Measurements from ENCODE around the gene GATA6.

The GATA6 gene

DNA sequence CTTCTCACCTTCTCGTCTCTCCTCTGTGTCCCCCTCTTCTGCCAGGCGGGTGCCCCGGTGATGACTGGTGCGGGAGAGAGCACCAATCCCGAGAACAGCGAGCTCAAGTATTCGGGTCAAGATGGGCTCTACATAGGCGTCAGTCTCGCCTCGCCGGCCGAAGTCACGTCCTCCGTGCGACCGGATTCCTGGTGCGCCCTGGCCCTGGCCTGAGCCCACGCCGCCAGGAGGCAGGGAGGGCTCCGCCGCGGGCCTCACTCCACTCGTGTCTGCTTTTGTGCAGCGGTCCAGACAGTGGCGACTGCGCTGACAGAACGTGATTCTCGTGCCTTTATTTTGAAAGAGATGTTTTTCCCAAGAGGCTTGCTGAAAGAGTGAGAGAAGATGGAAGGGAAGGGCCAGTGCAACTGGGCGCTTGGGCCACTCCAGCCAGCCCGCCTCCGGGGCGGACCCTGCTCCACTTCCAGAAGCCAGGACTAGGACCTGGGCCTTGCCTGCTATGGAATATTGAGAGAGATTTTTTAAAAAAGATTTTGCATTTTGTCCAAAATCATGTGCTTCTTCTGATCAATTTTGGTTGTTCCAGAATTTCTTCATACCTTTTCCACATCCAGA, 31.3 kb downstream of the GATA6 start (continued):
- TF ChIP-seq, protein P1, sequence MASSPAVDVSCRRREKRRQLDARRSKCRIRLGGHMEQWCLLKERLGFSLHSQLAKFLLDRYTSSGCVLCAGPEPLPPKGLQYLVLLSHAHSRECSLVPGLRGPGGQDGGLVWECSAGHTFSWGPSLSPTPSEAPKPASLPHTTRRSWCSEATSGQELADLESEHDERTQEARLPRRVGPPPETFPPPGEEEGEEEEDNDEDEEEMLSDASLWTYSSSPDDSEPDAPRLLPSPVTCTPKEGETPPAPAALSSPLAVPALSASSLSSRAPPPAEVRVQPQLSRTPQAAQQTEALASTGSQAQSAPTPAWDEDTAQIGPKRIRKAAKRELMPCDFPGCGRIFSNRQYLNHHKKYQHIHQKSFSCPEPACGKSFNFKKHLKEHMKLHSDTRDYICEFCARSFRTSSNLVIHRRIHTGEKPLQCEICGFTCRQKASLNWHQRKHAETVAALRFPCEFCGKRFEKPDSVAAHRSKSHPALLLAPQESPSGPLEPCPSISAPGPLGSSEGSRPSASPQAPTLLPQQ (tag by site-specific recombination; IDR thresholded peaks at IDR 0.05), result no peak

DNA sequence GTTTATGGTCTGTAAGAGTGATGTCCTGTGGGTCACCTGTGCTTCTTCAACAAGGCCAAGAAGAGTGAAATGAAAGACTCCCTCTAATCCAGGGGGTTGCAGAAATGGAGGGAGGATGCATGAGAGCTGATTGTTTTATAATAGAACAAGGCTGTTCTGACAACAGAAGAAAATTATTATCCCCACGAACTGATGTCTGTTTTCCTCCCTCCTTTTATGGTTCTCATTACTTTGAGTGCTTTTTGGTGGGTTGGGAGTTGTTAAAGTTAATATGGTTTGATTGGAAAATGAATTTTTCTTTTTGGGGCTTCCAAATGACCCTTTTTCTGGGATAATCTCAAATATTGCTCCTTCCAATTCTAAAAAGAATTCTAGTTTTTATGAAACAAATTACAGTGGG, 33.6 kb downstream of the GATA6 start:
- H3K36me3 ChIP-seq (ENCODE audit: control insufficient read depth in 2 of 2, insufficient read depth in 1 of 2, low read length in 2 of 2), result peaks cover 25 to 48% of the 10 kb centered on the region in 2 experiments
- H3K9me3 ChIP-seq (ENCODE audit: control insufficient read depth, insufficient read depth, low read depth, low read length), result no peaks in the 10 kb centered on the region
- POLR2A ChIA-PET, result no interaction called here
- CTCF ChIA-PET, result no interaction called here
- H3K4me1 ChIP-seq (ENCODE audit: control insufficient read depth, insufficient read depth, low read length), result no peaks in the 10 kb centered on the region
- no peak overlapping the region for H3K4me3 ChIP-seq (ENCODE audit: low read depth, low read length)
- TF ChIP-seq, protein P2, sequence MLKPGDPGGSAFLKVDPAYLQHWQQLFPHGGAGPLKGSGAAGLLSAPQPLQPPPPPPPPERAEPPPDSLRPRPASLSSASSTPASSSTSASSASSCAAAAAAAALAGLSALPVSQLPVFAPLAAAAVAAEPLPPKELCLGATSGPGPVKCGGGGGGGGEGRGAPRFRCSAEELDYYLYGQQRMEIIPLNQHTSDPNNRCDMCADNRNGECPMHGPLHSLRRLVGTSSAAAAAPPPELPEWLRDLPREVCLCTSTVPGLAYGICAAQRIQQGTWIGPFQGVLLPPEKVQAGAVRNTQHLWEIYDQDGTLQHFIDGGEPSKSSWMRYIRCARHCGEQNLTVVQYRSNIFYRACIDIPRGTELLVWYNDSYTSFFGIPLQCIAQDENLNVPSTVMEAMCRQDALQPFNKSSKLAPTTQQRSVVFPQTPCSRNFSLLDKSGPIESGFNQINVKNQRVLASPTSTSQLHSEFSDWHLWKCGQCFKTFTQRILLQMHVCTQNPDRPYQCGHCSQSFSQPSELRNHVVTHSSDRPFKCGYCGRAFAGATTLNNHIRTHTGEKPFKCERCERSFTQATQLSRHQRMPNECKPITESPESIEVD (tag by site-specific recombination; IDR thresholded peaks at IDR 0.05), result peak; percentile 67
- TF ChIP-seq WT1 (tag by site-specific recombination; IDR thresholded peaks at IDR 0.05) (peak; percentile 92), ZNF10 (tag by site-specific recombination; IDR thresholded peaks at IDR 0.05) (no peak)
- no peak overlapping the region for H3K27ac ChIP-seq (ENCODE audit: extremely low read depth, low read depth, low read length)

DNA sequence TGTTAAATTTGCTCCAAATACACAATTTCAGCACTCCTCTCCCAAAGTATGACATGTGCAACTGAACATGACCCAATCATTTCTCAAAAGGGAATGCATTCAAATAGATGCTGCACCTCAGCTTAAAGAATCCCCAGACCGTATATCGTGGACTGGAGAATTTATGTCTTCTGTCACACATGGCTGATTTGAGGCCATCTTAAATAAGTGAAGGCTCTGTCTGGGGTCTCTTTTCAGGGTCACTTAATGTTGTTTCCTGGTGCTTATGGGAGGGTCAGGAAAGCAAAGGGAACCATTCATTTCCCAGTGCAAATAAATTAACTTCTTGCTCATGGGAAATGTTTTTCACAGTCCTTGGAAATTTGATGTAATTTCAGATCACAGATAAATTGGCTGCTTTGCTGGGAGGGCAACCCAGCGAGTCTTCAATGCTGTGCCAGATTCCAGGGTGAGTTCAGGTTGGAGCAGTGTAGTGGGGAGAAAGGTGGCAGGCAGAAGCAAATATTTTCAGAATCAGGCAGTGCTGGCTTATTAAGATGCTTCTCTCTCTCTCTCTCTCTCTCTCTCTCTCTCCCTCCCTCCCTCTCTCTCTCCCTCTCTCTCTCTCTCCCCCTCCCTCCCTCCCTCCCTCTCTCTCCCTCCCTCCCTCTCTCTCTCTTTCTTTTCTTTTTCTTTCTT, 34.3 kb downstream of the GATA6 start:
- Histone ChIP-seq H3K36me3 (ENCODE audit: control insufficient read depth in 2 of 2, insufficient read depth in 1 of 2, low read length in 2 of 2) (peaks cover 23 to 43% of the 10 kb centered on the region in 2 experiments), H3K4me1 (ENCODE audit: control insufficient read depth, insufficient read depth, low read length) (no peaks in the 10 kb centered on the region), H3K4me3 (ENCODE audit: low read depth, low read length) (no peak overlapping the region), H3K9me3 (ENCODE audit: control insufficient read depth, insufficient read depth, low read depth, low read length) (no peaks in the 10 kb centered on the region), H3K27ac (ENCODE audit: extremely low read depth, low read depth, low read length) (no peak overlapping the region)
- TF ChIP-seq WT1 (tag by site-specific recombination; IDR thresholded peaks at IDR 0.05), result peak; percentile 21; the same call in 1 of the 2 replicates
- no peak for TF ChIP-seq ZNF10 (tag by site-specific recombination; IDR thresholded peaks at IDR 0.05)
- peak; percentile 91 for TF ChIP-seq ZNF596 (tag by site-specific recombination; IDR thresholded peaks at IDR 0.05)
- no peak for TF ChIP-seq ZNF423 (tag by site-specific recombination; IDR thresholded peaks at IDR 0.05)
- no peak for TF ChIP-seq ZNF37A (tag by site-specific recombination; IDR thresholded peaks at IDR 0.05)
- TF ChIP-seq ZNF140 (tag by site-specific recombination; IDR thresholded peaks at IDR 0.05), result no peak
- POLR2A ChIA-PET, result no interaction called here
- CTCF ChIA-PET, result no interaction called here

DNA sequence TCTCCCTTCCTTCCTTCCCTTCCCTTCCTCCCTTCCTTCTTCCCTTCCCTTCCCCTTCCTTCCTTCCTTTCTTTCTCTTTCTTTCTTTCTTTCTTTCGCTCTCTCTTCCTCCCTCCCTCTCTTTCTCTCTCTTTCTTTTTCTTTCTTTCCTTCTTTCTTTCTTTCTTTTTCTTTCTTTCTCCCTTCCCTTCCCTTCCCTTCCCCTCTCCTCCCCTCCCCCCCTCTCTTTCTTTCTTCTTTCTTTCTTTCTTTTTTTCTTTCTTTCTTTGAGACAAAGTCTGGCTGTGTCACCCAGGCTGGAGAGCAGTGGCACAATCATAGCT, 34.8 kb downstream of the GATA6 start:
- TF ChIP-seq, protein P3, sequence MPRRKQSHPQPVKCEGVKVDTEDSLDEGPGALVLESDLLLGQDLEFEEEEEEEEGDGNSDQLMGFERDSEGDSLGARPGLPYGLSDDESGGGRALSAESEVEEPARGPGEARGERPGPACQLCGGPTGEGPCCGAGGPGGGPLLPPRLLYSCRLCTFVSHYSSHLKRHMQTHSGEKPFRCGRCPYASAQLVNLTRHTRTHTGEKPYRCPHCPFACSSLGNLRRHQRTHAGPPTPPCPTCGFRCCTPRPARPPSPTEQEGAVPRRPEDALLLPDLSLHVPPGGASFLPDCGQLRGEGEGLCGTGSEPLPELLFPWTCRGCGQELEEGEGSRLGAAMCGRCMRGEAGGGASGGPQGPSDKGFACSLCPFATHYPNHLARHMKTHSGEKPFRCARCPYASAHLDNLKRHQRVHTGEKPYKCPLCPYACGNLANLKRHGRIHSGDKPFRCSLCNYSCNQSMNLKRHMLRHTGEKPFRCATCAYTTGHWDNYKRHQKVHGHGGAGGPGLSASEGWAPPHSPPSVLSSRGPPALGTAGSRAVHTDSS (tag by site-specific recombination; IDR thresholded peaks at IDR 0.05), result no peak
- TF ChIP-seq ZNF366 (tag by site-specific recombination; conservative IDR thresholded peaks at IDR 0.05) (peak; percentile 91), ZNF76 (tag by site-specific recombination; IDR thresholded peaks at IDR 0.05; ENCODE audit: borderline replicate concordance, low read depth) (no peak), ZNF596 (tag by site-specific recombination; IDR thresholded peaks at IDR 0.05) (0 out of 2 replicates have a peak, but pooled peaks have one; percentile 0), PRDM1 (tag by site-specific recombination; IDR thresholded peaks at IDR 0.05) (peak; percentile 77)
- TF ChIP-seq, protein P4, sequence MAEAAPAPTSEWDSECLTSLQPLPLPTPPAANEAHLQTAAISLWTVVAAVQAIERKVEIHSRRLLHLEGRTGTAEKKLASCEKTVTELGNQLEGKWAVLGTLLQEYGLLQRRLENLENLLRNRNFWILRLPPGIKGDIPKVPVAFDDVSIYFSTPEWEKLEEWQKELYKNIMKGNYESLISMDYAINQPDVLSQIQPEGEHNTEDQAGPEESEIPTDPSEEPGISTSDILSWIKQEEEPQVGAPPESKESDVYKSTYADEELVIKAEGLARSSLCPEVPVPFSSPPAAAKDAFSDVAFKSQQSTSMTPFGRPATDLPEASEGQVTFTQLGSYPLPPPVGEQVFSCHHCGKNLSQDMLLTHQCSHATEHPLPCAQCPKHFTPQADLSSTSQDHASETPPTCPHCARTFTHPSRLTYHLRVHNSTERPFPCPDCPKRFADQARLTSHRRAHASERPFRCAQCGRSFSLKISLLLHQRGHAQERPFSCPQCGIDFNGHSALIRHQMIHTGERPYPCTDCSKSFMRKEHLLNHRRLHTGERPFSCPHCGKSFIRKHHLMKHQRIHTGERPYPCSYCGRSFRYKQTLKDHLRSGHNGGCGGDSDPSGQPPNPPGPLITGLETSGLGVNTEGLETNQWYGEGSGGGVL (tag by site-specific recombination; IDR thresholded peaks at IDR 0.05), result 0 out of 2 replicates have a peak, but pooled peaks have one; percentile 37
- no peak overlapping the region for H3K4me3 ChIP-seq (ENCODE audit: low read depth, low read length)
- ChIA-PET CTCF (no interaction called here), POLR2A (interaction anchor here (0.7 kb wide), 1 partner anchor 19 kb away, joined by 15 read pairs; no protein-coding TSS in a partner anchor)
- H3K27ac ChIP-seq (ENCODE audit: extremely low read depth, low read depth, low read length), result no peak overlapping the region
- H3K36me3 ChIP-seq (ENCODE audit: control insufficient read depth in 2 of 2, insufficient read depth in 1 of 2, low read length in 2 of 2), result peaks cover 20 to 38% of the 10 kb centered on the region in 2 experiments
- no peaks in the 10 kb centered on the region for H3K4me1 ChIP-seq (ENCODE audit: control insufficient read depth, insufficient read depth, low read length)
- H3K9me3 ChIP-seq (ENCODE audit: control insufficient read depth, insufficient read depth, low read depth, low read length), result no peaks in the 10 kb centered on the region

Measured in HEK293 (cell line).